HG02610 (cell line): Measurements from ENCODE around the gene ARL2BP.
"Not testable (repeated sequence)": the region's sequence is repeated elsewhere in the genome, so short reads cannot be mapped to it uniquely, and the experiment has no call there.

ENCODE experiments used
- ATAC-seq: cut with Tn5 transposase; IDR thresholded peaks from one replicate; pipeline ENCODE4 v1.9.1; 2021; ENCODE audit warnings: mild to moderate bottlenecking, moderate library complexity; ENCODE audit not compliant: unreplicated experiment

The ARL2BP gene

DNA sequence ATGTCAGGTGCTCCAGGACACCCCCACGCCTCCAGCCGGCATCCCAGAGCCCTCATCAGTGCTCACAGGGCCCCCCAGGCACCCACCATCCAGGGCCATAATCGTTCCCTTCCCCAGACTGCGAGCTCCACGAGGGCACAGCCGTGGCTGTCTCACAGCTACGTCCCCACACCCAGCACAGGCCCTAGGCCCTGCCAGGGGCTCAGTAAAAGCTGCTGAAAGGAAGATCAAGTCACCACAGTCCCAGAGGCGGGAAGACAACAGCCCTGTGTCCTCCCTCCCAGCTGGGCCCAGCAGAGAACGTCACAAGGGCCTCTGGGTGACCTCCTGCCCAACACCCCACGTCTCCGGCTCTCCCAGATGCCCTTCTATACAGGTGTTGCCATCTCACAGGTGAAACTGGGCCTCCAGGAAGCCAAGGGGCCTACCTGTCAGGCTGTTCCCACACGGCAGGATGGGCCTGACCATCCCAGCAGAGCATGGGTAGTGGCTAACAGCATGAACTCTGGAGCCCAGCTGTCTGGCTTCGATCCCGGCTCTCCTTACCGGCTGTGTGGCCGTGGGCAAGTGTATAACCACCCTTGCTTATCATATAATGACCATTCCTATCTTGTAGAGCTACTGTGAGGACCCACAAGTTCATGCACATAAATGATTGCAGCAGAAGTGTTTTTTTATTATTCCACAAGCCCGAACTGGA is 17.9 kb downstream of the ARL2BP start:
- no peak for ATAC-seq

DNA sequence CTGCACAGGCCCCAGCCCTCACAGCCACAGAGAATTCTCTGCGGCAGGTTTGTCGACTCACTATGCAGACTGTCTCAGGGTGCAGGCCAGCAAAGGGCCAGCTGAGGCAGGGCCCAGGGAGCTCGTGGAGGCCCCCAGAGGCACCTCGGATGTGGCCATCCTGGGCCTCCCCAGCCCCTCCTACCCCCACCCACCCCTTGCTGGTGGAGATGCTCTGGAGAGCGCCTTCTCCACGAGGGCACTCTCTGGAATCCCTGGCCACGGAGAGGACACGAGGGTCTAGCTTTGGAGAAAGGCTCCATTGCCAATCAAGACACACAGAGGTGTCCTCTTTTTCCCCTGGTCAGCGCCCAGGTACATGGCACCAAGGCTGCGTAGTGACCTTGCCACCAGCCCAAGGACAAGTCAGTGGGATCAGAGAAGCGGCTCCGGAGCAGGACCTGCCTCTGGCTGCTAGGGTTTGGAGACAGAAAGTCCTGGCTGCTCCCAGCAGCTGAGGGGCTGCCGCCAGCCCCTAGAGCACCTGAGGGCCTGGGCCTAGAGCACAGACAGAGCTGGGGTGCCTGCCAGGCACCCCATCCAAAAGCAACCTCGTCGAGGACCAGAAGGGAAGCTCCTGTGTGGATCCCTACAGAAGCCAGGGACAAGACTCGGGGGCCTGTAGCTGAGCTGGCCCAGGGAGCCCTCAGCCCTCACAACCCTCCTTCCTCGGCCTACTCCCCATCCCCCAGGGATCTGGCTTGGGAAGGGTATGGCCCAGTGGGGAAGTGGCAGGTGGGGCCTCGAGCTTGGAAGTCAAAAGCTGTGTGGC is 18.7 kb downstream of the ARL2BP start:
- ATAC-seq: no peak

DNA sequence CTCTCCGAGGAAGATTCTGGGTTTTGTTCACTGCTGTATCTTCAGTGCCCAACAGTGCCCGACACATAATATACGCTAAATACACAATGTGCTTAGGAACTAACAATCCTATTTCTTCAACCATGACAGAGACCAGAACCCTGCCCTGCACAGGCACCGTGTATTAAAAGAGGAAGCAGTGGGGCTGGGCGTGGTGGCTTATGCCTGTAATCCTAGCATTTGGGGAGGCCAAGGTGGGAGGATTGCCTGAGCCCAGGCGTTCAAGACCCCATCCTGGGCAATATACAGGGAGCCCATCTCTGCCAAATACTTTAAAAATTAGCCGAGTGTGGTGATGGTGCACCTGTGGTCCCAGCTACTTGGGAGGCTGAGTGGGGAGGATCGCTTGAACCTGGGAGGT is 19.3 kb downstream of the ARL2BP start:
- no peak for ATAC-seq

DNA sequence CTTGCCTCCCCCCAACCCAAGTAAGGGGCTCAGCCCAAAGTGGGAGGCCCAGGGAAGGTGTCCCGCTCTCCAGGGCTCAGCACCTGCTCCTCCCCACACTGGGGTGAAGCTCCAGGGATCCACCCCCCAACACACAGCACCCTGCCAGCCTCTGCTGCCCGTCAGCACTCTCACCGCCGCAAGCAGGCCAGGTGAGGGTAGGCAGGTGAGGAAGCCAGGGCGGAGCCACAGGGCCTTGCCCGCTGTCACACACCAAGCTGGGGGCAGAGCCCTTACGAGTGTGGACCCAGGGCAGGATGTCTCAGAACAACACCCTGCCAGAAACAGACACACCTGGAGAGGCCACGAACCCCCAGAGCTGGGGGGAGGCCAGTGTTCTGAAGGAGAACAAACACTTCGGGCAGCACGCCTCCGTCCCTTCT is 19.9 kb downstream of the ARL2BP start:
- no peak for ATAC-seq

DNA sequence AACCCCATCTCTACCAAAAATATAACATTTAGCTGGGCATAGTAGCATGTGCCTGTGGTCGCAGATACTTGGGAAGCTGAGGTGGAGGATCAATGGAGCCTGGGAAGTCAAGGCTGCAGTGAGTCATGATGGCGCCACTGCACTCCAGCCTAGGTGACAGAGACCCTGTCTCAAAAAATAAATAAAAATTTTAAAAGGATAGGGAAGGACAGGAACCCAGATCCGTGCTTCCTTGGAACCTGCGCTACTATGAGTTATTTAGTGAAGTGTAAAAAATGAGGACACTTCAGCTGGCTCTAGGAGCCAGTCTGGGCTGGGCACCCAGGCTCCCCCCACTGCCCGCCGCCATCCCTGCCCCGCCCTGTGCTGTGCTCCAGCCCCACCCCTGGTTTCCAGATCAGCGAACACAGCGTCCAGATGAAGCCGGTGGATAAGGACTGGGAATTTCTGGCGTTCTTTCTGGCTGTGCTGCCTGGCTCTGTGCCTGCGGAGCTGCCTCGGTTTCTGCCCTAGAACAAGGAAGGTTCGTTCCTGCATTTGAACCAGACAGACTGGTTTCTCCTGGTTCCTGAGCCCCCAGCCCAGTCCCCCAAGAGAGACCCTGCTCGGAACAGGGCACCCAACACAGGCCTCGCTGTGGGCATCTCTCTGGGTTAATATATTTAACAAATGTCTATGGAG is 20.9 kb downstream of the ARL2BP start:
- ATAC-seq: no peak

DNA sequence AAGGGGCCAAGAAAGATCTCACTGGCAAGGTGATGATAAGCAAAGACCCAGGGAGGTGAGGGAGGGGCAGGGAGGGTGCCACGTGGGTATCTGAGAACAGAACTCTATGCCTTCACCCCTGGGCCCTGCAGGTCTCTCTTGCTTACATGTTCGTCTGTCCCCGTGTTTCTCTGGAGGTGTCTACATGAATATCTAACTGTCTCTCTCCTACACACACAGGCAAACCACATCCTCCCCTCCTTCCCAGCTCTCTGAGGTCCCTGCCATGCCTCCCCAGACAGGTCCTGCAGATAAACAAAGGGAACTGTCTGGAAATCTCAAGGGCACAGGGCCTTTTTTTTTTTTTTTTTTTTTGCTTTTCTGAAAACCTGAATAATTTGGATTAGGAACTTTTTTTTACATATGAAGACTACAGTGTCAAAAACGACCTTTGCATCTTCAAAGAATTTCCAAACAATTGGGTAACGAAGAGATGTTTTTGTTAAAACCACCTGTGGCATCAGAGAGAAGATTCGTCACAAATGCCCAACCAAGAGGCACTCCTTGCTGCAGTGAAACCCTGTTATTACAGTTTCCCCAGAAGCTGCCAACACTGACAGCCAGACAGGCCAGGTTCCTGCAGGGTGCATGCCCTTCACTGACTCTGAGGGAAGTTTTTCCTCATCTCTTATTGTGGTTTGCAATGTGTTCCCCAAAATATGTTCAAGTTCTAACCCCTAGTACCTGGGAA is 21.6 kb downstream of the ARL2BP start:
- no peak for ATAC-seq

DNA sequence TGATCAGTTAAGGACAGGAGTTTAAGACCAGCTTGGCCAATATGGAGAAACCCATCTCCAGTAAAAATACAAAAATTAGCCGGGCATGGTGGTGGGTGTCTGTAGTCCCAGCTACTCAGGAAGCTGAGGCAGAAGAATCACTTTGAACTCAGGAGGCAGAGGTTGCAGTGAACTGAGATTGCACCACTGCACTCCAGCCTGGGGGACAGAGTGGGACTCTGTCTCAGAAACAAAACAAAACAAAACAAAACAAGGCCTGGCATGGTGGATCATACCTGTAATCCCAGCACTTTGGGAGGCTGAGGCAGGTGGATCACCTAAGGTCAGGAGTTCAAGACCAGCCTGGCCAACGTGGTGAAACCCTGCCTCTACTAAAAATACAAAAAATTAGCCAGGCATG is 22.3 kb downstream of the ARL2BP start:
- ATAC-seq: not testable (repeated sequence)

DNA sequence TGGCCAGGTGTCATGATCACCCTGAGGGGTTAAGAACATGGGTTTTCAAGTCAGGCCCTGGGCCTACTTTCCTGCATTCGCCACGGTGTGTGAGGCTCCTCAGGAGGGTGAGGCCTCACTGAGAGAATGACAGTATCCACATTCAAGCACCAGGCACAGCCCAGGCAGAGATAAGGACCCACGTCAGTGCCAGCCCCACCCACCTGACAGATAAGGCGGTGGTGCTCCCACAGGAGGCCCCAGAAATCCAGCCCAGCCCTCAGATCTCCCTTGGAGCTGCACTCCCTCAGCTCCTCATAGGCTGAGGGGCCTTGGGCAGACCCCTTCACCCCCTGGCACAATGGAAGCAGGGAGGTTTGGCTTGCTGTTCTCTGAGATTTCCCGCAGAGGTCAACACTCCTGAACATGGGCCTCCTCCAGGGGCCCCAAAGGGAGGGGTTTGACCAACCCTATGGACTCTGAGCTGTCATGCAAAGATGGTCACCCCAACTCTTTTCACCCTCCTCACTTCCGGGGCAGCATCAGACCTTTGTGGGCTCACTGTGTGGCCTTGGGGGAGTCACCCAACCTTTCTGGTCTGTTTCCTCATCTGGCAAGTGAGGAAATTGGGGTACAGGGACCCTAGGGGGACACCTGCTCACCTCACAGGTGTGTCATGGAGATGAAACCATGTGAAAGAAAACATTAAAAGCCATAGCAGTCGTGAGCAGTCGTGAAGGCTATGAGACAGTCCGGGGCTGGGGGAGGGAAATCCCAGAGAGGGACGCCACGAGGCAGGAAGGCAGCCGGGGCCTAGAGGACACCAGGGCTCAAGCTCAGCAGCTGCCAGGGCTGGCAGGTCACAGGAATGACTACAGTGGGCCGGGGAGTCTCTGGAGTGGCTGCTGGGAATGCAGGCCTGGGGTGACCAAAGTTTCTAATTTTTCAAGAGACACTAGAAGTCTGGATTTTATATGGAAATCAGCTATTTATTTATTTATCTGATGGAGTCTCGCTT is 24.0 kb downstream of the ARL2BP start:
- ATAC-seq: no peak

DNA sequence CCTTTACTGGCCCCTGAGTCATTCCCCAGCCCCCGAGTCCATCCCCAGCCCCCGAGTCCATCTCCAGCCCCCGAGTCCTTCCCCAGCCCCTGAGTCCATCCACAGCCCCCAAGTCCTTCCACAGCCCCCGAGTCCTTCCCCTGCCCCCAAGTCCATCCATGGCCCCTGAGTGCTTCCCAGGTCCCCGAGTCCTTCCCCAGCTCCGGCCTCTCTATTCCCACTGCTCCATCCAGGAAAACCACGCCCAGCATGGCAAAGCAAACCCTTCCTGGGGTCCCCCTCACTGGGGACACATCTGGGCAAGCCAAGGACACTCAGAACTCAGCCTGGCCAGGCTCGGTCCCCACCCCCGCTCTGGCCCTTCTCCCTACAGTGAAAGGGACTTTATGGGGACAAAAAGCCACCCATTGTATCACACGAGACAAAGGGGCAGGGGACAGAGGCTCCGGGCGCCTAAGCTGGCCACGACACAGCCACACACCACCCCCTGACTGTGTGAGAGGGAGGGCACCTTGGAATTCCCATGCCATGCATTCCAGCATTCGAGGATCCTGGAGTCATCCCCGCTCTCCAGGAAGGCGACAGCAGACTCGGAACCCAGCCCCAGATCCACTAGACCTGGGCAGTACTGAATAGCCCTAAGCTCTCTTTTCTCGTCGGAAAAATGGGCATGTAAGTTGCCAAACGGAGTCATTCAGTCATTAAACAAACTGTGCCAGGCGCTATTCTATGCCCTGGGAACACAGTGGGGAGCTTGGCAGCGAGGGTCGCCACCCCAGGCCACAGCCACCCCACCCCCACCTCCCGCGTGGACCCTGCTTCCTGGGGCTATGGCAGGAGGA is 25.4 kb downstream of the ARL2BP start:
- ATAC-seq: no peak

DNA sequence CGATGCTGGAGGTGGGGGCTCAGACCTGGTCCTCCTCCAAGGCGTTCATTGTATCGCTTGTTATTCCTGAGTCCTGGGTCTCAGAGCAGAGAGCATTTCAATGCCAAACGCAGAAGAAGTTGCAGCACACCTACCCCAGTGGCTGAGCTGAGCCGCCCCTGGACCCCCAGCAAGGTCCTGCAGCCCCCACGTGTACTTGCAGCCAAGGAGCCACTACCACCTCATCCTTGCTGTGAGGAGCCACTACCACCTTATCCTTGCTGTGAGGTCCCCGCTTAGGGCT is 25.9 kb downstream of the ARL2BP start:
- ATAC-seq: no peak

DNA sequence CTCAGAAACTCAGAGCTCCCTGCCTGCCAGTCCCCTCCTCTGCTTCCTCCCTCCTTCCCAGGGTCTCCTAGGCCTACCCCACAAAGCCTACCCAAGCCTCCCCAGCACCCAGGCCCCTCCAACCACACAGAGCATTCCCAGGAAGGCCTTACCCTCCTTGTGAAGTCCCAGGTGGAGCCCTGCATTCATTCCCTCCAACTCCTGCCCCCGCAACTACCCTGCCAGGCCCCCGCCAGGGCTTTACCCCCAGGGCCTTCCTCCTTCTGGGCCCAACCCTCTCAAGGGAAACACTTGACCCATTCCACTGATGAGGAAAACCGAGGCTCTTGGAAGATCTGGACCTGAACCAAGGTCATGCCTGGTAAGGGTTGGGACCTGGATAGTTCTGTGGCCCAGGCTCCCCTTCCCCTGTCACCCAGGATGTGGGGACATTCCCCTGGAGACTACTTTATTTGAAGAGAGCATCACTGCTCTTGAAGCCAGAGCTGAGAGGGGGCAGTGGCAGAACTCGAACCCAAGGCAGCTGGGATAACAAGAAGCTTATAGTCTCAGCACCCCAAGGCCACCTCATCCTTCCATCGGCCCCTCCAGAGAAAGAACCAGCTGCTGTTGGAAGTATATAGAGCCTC is 26.9 kb downstream of the ARL2BP start:
- no peak for ATAC-seq

DNA sequence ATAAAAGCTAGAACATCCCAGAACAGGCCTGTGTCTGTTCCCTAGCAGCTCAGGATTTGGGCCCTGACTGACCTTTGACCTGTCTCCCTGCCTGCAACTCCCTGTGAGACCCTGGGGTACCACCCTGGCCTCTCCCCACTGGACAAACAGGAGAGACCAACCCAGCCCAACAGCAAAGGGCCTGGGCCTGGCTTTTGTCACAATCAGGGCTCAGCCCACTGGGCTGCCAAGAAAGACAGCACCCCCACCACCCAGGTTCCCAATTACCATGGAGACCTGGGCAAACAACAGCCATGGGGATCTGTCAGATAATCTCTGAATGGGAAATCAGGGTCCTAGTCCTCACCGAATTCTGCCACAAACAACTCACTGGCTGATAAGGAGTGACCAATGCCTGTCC is 28.3 kb downstream of the ARL2BP start:
- ATAC-seq: no peak

DNA sequence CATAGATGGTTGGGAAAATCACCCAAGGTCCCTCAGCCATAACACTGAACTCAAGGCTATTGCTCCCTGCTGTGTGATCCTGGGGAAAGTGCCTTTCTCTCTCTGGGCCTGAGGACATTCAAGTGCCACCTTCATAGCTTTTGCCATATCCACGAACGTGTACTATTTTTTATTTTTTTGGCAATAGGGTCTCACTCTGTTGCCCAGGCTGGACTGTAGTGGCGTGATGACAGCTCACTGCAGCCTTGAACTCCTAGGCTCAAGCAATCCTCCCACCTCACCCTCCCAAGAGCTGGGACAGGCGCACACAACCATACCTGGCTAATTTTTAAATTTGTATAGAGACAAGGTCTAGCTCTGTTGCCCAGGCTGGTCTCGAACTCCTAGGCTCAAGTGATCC is 28.8 kb downstream of the ARL2BP start:
- no peak for ATAC-seq

DNA sequence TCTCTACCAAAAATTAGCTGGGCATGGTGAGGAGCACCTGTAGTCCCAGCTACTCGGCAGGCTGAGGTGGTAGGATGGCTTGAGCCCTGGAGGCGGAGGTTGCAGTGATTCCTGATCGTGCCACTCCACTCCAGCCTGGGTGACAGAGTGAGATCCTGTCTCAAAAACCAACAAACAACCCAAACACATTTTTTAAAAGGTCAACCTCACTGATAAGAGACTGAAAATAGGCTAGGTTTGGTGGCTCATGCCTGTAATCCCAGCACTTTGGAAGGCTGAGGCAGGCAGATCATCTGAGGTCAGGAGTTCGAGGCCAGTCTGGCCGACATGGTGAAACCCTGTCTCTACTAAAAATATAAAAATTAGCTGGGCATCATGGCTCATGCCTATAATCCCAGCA is 30.9 kb downstream of the ARL2BP start:
- not testable (repeated sequence) for ATAC-seq

DNA sequence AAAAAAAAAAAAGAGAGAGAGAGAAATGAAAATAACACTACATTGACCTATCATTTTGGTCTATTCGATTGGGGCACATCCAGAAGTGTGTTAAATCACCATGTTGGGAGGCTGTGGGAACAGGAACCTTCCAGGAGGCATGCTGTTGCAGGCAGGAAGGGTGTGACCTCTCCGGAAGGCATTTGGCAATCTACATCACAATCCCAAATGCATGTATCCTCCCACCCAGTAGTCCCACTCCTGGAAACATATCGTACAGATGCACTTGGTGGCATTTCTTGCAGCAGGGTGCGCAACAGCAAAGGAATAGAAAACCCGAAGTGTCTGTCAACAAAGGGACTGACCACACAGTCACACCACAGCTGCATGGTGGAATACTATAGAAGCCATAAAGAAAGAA is 31.5 kb downstream of the ARL2BP start:
- no peak for ATAC-seq

DNA sequence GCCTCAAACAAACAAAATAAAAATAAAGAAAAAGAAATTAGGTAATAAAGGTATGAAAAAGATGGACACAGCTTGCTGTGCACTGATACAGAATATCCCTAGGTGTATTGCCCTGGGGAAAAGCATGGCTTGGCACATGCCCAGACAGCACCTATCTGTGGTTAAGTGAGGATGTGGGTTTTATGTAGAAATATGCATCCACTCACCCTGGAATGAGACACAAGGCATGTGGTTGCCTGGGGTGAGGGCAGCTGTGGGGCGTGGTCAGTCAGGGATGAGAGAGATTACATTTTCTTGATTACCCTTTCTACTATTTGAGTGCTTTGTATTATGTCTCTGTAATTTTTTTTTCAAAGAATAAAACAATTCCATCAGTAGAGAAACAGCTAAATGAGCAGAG is 32.5 kb downstream of the ARL2BP start:
- peak; percentile 38 for ATAC-seq

DNA sequence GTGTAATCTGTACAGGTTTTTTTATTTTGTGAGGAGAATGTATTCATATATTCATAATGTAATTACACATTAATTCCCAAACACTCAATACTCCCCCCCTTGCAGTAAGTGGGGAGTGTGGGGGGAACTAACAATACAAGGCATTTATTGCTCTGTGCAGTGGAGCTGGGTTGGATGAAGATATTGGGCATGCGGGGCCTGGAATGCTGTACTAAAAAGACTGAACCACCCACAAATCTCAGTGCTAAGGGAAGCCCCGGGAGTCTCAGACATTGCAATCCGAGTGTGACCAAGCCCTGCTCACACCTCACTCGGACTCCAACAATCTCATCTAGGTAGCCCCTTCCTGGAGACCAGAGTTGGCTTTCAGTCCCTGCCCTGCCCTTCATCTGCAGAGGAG is 33.4 kb downstream of the ARL2BP start:
- no peak for ATAC-seq

DNA sequence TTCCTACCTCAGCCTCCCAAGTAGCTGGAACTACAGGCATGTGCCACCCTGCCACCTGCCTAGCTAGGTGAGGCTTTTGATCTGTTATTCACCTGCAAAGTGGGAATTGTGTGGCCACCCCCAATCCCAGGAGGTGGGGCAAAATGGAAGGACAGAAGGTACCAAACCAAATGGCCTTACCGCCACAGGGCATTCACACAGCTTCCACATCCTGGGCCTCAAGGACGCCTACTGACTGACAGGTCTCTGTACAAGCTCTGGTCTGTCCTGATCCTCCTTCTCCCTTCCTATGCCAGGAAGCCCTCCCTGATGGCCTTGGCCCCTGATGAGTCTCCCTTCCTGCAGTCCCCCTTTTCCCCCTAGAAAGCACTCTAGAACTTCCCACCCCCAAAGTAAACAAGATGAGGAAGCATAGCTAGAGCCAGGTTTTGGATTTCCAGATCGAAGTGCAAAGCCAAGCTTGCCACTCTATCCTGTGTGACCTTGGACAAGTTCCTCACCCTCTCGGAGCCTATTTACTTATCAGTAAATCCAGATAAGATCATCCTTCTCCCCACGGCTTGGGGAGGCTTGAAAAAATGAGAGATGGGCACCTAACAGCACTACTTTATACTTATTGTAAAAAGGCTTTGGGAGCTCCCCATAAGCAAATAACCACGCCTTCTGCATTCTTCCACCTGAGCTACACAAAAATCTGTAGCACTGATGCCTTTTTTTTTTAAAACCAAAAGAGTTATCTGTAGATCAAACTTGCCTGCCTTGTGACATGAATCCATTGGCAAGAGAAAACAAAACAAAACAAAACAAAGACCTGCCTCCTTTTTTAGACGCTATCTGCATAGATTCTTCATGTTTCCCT is 35.0 kb downstream of the ARL2BP start:
- ATAC-seq: no peak
